K562 (cell line): ENCODE data around the gene STAB1. TPM values are rescaled to one million over a fixed set of nuclear protein-coding genes. Genes with fewer than 3 reads are reported as not detected.

ENCODE experiments used
- CEBPG ChIP-seq, 3 experiments: fragments of 200-800 bp in 1 of 3; sonication (Bioruptor generic) in 1 of 3; sonication (generic) in 1 of 3; formaldehyde crosslinking in 1 of 3; IDR thresholded peaks in 2 of 3; conservative IDR thresholded peaks in 1 of 3; 2 replicates each; pipeline versions ENCODE4 v1.6.1 to v1.8.0; 2016 to 2022; ENCODE audit warnings: missing compliant biosample characterization in 2 of 3, missing genetic modification characterization in 2 of 3, mild to moderate bottlenecking in 1 of 3, missing genetic modification reagents in 1 of 3
- E2F3 ChIP-seq: fragments of 250-450 bp; sonication (Bioruptor Pico); IDR thresholded peaks from 2 replicates; pipeline ENCODE4 v1.4.0; 2020; ENCODE audit warnings: mild to moderate bottlenecking
- HNRNPUL1 ChIP-seq: fragments of 200-400 bp; formaldehyde crosslinking; IDR thresholded peaks from 2 replicates; pipeline ENCODE4 v1.6.1; 2017; ENCODE audit warnings: low read length
- MAZ ChIP-seq, 2 experiments: fragments of 450-650 bp in 1 of 2; sonication (generic) in 1 of 2; formaldehyde crosslinking; IDR thresholded peaks in 1 of 2; conservative IDR thresholded peaks in 1 of 2; 2 replicates each; pipeline versions ENCODE4 v1.4.0 to v1.5.0; 2020; ENCODE audit warnings: mild to moderate bottlenecking in 1 of 2, missing genetic modification reagents in 1 of 2
- TEAD1 ChIP-seq, 2 experiments: fragments of 450-650 bp in 1 of 2; sonication (generic) in 1 of 2; formaldehyde crosslinking; IDR thresholded peaks; 2 replicates each; pipeline versions ENCODE4 v1.4.0 to v1.8.0; 2020 to 2022; ENCODE audit warnings: mild to moderate bottlenecking in 2 of 2, missing genetic modification reagents in 1 of 2
- ZKSCAN1 ChIP-seq: fragments of 150-350 bp; IDR thresholded peaks from 2 replicates; pipeline ENCODE4 v1.6.1; 2016; ENCODE audit warnings: low read depth, low read length
- ZKSCAN8 ChIP-seq: fragments of 200-800 bp; sonication (Bioruptor generic); IDR thresholded peaks from 2 replicates; pipeline ENCODE4 v1.6.1; 2016; ENCODE audit warnings: missing genetic modification characterization, missing compliant biosample characterization
- ZNF224 ChIP-seq: sonication (generic); formaldehyde crosslinking; IDR thresholded peaks from 2 replicates; pipeline ENCODE4 v1.8.0; 2022; ENCODE audit warnings: mild to moderate bottlenecking, missing genetic modification reagents
- ZNF695 ChIP-seq: fragments of 450-650 bp; formaldehyde crosslinking; IDR thresholded peaks from 2 replicates; pipeline ENCODE4 v1.4.0; 2020; ENCODE audit warnings: mild to moderate bottlenecking, moderate library complexity
- polyA plus RNA-seq, 8 experiments: library from polyadenylated mRNA; depleted of rRNA in 4 of 8; stranded (reverse) in 5 of 8; unstranded in 3 of 8; fragments of >200 nt; fragmentation: Nextera tagmentation in 2 of 8; fragmentation: Illumina TruSeq in 1 of 8; extraction: Ambion mirVana in 2 of 8; extraction: Trizol in 1 of 8; gene quantifications; 2 replicates each; pipeline versions ENCODE4 v1.2.1 to v1.2.3, GENCODE V29; 2011 to 2014; ENCODE audit warnings: inconsistent platforms in 1 of 8, missing spikeins in 1 of 8
- total RNA-seq, 7 experiments: library from RNA; depleted of rRNA in 6 of 7; stranded (reverse); fragments of >200 nt in 6 of 7; fragmentation: Illumina TruSeq in 2 of 7; extraction: Trizol in 2 of 7; gene quantifications; 2 replicates each; pipeline versions ENCODE4 v1.2.1 to v1.2.3, GENCODE V29; 2011 to 2021; ENCODE audit warnings: low replicate concordance in 1 of 7
- TF ChIP-seq, protein P1 (sequence below): fragments of 450-650 bp; formaldehyde crosslinking; IDR thresholded peaks from 2 replicates; pipeline ENCODE4 v1.4.0; 2022; ENCODE audit warnings: missing genetic modification characterization
- TF ChIP-seq, protein P2 (sequence below): fragments of 250-450 bp; sonication (Bioruptor Pico); IDR thresholded peaks from 2 replicates; pipeline ENCODE4 v1.8.0; 2021; ENCODE audit warnings: moderate library complexity, mild to moderate bottlenecking, inconsistent platforms
- TF ChIP-seq, protein P3 (sequence below): IDR thresholded peaks from 2 replicates; pipeline ENCODE4 v1.6.1; 2011; ENCODE audit not compliant: insufficient read length; ENCODE audit errors: extremely low read depth
- TF ChIP-seq, protein P4 (sequence below), 2 experiments: fragments of 450-650 bp; formaldehyde crosslinking in 1 of 2; IDR thresholded peaks; 2 replicates each; pipeline versions ENCODE4 v1.4.0 to v1.6.1; 2014 to 2020; ENCODE audit warnings: mild to moderate bottlenecking in 2 of 2, borderline replicate concordance in 1 of 2, low read depth in 1 of 2
- TF ChIP-seq, protein P5 (sequence below): IDR thresholded peaks from 2 replicates; pipeline ENCODE4 v1.6.1; 2014; ENCODE audit warnings: antibody characterized with exemption

Gene STAB1
- total and polyA plus RNA-seq, 9 of the 15 experiments (the other 6 are each of a cell fraction or from before 2014, with no cell fraction given), result 0.20 to 3.9 (median 1.2) TPM

GRCh38 chr3:52536369-52537164 lies 41.4 kb downstream of the STAB1 start, which contains the start of gene UQCC5 (continued):
- TF ChIP-seq ZNF695 (CRISPR knock-in tag) (no peak), ZNF224 (CRISPR knock-in tag) (no peak), ZKSCAN1 (no peak), TEAD1 (CRISPR knock-in tag; IDR thresholded peaks at IDR 0.05) (0 out of 4 replicates have a peak, but pooled peaks of 1 of the 2 experiments have one; percentile 32), MAZ (CRISPR knock-in tag; conservative IDR thresholded peaks at IDR 0.05 in 1 of 2, IDR thresholded peaks at IDR 0.05 in 1 of 2) (peak; percentile 33 to 78), E2F3 (CRISPR knock-in tag) (no peak), ZKSCAN8 (CRISPR knock-in tag) (no peak), CEBPG (CRISPR knock-in tag; IDR thresholded peaks at IDR 0.05) (no peak), CEBPG (tag; conservative IDR thresholded peaks at IDR 0.05 in 1 of 2, IDR thresholded peaks at IDR 0.05 in 1 of 2) (no peak), HNRNPUL1 (no peak)
- TF ChIP-seq, protein P1, sequence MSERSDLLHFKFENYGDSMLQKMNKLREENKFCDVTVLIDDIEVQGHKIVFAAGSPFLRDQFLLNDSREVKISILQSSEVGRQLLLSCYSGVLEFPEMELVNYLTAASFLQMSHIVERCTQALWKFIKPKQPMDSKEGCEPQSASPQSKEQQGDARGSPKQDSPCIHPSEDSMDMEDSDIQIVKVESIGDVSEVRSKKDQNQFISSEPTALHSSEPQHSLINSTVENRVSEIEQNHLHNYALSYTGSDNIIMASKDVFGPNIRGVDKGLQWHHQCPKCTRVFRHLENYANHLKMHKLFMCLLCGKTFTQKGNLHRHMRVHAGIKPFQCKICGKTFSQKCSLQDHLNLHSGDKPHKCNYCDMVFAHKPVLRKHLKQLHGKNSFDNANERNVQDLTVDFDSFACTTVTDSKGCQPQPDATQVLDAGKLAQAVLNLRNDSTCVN (CRISPR knock-in tag), result no peak
- TF ChIP-seq, protein P2, sequence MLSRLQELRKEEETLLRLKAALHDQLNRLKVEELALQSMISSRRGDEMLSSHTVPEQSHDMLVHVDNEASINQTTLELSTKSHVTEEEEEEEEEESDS (CRISPR knock-in tag), result no peak
- TF ChIP-seq, protein P3, sequence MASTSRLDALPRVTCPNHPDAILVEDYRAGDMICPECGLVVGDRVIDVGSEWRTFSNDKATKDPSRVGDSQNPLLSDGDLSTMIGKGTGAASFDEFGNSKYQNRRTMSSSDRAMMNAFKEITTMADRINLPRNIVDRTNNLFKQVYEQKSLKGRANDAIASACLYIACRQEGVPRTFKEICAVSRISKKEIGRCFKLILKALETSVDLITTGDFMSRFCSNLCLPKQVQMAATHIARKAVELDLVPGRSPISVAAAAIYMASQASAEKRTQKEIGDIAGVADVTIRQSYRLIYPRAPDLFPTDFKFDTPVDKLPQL, result no peak
- TF ChIP-seq, protein P4, sequence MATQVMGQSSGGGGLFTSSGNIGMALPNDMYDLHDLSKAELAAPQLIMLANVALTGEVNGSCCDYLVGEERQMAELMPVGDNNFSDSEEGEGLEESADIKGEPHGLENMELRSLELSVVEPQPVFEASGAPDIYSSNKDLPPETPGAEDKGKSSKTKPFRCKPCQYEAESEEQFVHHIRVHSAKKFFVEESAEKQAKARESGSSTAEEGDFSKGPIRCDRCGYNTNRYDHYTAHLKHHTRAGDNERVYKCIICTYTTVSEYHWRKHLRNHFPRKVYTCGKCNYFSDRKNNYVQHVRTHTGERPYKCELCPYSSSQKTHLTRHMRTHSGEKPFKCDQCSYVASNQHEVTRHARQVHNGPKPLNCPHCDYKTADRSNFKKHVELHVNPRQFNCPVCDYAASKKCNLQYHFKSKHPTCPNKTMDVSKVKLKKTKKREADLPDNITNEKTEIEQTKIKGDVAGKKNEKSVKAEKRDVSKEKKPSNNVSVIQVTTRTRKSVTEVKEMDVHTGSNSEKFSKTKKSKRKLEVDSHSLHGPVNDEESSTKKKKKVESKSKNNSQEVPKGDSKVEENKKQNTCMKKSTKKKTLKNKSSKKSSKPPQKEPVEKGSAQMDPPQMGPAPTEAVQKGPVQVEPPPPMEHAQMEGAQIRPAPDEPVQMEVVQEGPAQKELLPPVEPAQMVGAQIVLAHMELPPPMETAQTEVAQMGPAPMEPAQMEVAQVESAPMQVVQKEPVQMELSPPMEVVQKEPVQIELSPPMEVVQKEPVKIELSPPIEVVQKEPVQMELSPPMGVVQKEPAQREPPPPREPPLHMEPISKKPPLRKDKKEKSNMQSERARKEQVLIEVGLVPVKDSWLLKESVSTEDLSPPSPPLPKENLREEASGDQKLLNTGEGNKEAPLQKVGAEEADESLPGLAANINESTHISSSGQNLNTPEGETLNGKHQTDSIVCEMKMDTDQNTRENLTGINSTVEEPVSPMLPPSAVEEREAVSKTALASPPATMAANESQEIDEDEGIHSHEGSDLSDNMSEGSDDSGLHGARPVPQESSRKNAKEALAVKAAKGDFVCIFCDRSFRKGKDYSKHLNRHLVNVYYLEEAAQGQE (IDR thresholded peaks at IDR 0.05; ENCODE audit: borderline replicate concordance), result peak; percentile 45
- TF ChIP-seq, protein P4 (CRISPR knock-in tag; IDR thresholded peaks at IDR 0.05; ENCODE audit: low read depth), result no peak
- TF ChIP-seq, protein P5, sequence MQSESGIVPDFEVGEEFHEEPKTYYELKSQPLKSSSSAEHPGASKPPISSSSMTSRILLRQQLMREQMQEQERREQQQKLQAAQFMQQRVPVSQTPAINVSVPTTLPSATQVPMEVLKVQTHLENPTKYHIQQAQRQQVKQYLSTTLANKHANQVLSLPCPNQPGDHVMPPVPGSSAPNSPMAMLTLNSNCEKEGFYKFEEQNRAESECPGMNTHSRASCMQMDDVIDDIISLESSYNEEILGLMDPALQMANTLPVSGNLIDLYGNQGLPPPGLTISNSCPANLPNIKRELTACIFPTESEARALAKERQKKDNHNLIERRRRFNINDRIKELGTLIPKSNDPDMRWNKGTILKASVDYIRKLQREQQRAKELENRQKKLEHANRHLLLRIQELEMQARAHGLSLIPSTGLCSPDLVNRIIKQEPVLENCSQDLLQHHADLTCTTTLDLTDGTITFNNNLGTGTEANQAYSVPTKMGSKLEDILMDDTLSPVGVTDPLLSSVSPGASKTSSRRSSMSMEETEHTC, result 0 out of 2 replicates have a peak, but pooled peaks have one; percentile 53
